ENCODE measurements around the gene MAN1B1. TPM values are rescaled to one million over a fixed set of nuclear protein-coding genes. Genes with fewer than 3 reads are reported as not detected.
A peak's percentile ranks its signal among the peaks of the same experiment; 100 is the strongest.

Gene MAN1B1
- total RNA-seq, 1 donor from 2014 or later, result 41.9 TPM

GRCh38 chr9:137050570-137050969, 36.2 kb upstream of the MAN1B1 start:
- ATAC-seq (no peak), DNase-seq (no peak)
- intact Hi-C loops (cut with DNase I), result no loop called here
- Histone ChIP-seq H3K36me3 (no peaks in the 10 kb centered on the region), H3K4me1 (peaks cover 34% of the 10 kb centered on the region), H3K9me3 (no peaks in the 10 kb centered on the region), H3K4me3 (no peak overlapping the region), H3K27me3 (ENCODE audit: low read depth) (peaks cover 86% of the 10 kb centered on the region), H3K27ac (no peak overlapping the region)
- TF ChIP-seq CTCF (IDR thresholded peaks at IDR 0.05), result no peak

- peaks cover 83% of the 10 kb centered on the region for H3K27me3 ChIP-seq (ENCODE audit: low read depth)
- no peak for DNase-seq
These were observed 35.5 kb upstream of the MAN1B1 start for GRCh38 chr9:137051145-137051724.

GRCh38 chr9:137052293-137052692, 34.5 kb upstream of the MAN1B1 start:
- TF ChIP-seq CTCF (IDR thresholded peaks at IDR 0.05), result no peak
- no peak overlapping the region for H3K27ac ChIP-seq
- H3K4me1 ChIP-seq, result peaks cover 30% of the 10 kb centered on the region
- ATAC-seq (no peak), DNase-seq (no peak)
- peaks cover 72% of the 10 kb centered on the region for H3K27me3 ChIP-seq (ENCODE audit: low read depth)
- H3K9me3 ChIP-seq, result no peaks in the 10 kb centered on the region
- no peak overlapping the region for H3K4me3 ChIP-seq
- no peaks in the 10 kb centered on the region for H3K36me3 ChIP-seq
- intact Hi-C loops (cut with DNase I), result no loop called here

More at GRCh38 chr9:137051145-137051724, 35.5 kb upstream of the MAN1B1 start:
- no peak for ATAC-seq
- no peak overlapping the region for H3K4me3 ChIP-seq
- peaks cover 36% of the 10 kb centered on the region for H3K4me1 ChIP-seq
- H3K27ac ChIP-seq, result no peak overlapping the region
- no peak for TF ChIP-seq CTCF (IDR thresholded peaks at IDR 0.05)
- intact Hi-C loops (cut with DNase I), result no loop called here
- no peaks in the 10 kb centered on the region for H3K36me3 ChIP-seq
- H3K9me3 ChIP-seq, result no peaks in the 10 kb centered on the region

- intact Hi-C loops (cut with DNase I), result no loop called here
- Histone ChIP-seq H3K4me1 (peaks cover 30% of the 10 kb centered on the region), H3K4me3 (peak overlapping the region; percentile 51), H3K36me3 (no peaks in the 10 kb centered on the region), H3K27me3 (ENCODE audit: low read depth) (peaks cover 62% of the 10 kb centered on the region), H3K9me3 (no peaks in the 10 kb centered on the region), H3K27ac (no peak overlapping the region)
- no peak for DNase-seq
- peak; percentile 6 to 31 for ATAC-seq
- TF ChIP-seq CTCF (IDR thresholded peaks at IDR 0.05), result no peak
These were observed 33.5 kb upstream of the MAN1B1 start for GRCh38 chr9:137052998-137053943.

- Histone ChIP-seq H3K27ac (no peak within 1 kb of the TSS), H3K27me3 (ENCODE audit: low read depth) (peaks cover 53% of the 10 kb centered on the region)
- intact Hi-C loops (cut with DNase I), result no loop called here
These were observed 32.5 kb upstream of the MAN1B1 start, which contains the start of gene ENTPD2 for GRCh38 chr9:137053944-137054931. TSS of gene ENTPD2 (minus strand) at chr9:137054061. CDS start at chr9:137053997, 64 bp downstream.

More at GRCh38 chr9:137053944-137054931, 32.5 kb upstream of the MAN1B1 start, which contains the start of gene ENTPD2:
- Histone ChIP-seq H3K4me3 (peak within 1 kb of the TSS; percentile 51), H3K4me1 (peaks cover 30% of the 10 kb centered on the region), H3K36me3 (no peaks in the 10 kb centered on the region), H3K9me3 (no peaks in the 10 kb centered on the region)
- DNase-seq (peak; percentile 75), ATAC-seq (peak; percentile 70 to 90)
- TF ChIP-seq CTCF (IDR thresholded peaks at IDR 0.05), result no peak
